Islet precursor cell (in vitro differentiated cells): Measurements from ENCODE around the gene SALL1.
A peak's percentile ranks its signal among the peaks of the same experiment; 100 is the strongest.

Experiments used
- DNase-seq: peaks from one replicate; pipeline ENCODE4 v3.0.0-alpha.2; 2018

The SALL1 gene

GRCh38 chr16:51150888-51151320 is at the start of gene SALL1:
SALL1 (minus strand) TSS chr16:51151270; CDS start chr16:51151241, 29 bp downstream.
- peak; percentile 62 for DNase-seq

GRCh38 chr16:51200793-51201192 is 49.7 kb upstream of the SALL1 start:
- no peak for DNase-seq

- no peak for DNase-seq
These were observed 47.1 kb upstream of the SALL1 start for GRCh38 chr16:51197953-51198748.

GRCh38 chr16:51193879-51194278 is 42.8 kb upstream of the SALL1 start:
- DNase-seq, result no peak

GRCh38 chr16:51184702-51185433 is 33.8 kb upstream of the SALL1 start:
- no peak for DNase-seq

- no peak for DNase-seq
These were observed 30.4 kb upstream of the SALL1 start for GRCh38 chr16:51181503-51181811.

GRCh38 chr16:51180719-51181502 is 29.8 kb upstream of the SALL1 start:
- DNase-seq, result no peak

GRCh38 chr16:51175081-51175480 is 24.0 kb upstream of the SALL1 start:
- no peak for DNase-seq

- no peak for DNase-seq
These were observed 21.3 kb upstream of the SALL1 start for GRCh38 chr16:51172368-51172767.

- no peak for DNase-seq
These were observed 17.7 kb upstream of the SALL1 start for GRCh38 chr16:51168755-51169154.

GRCh38 chr16:51167170-51167895 is 16.3 kb upstream of the SALL1 start:
- peak; percentile 83 for DNase-seq

GRCh38 chr16:51166541-51166940 is 15.5 kb upstream of the SALL1 start:
- no peak for DNase-seq

- DNase-seq, result peak; percentile 74
These were observed 15.0 kb upstream of the SALL1 start for GRCh38 chr16:51166091-51166490.

GRCh38 chr16:51165043-51165442 is 14.0 kb upstream of the SALL1 start:
- DNase-seq, result no peak

GRCh38 chr16:51164574-51164973 is 13.5 kb upstream of the SALL1 start:
- no peak for DNase-seq

- DNase-seq, result peak; percentile 92
These were observed 13.0 kb upstream of the SALL1 start for GRCh38 chr16:51163894-51164566.

GRCh38 chr16:51163366-51163765 is 12.3 kb upstream of the SALL1 start:
- DNase-seq, result peak; percentile 24

- DNase-seq, result peak; percentile 50
These were observed 10.5 kb upstream of the SALL1 start for GRCh38 chr16:51161440-51162195.

GRCh38 chr16:51159865-51160264 is 8.8 kb upstream of the SALL1 start:
- peak; percentile 23 for DNase-seq

- DNase-seq, result peak; percentile 14
These were observed 8.2 kb upstream of the SALL1 start for GRCh38 chr16:51159296-51159695.

GRCh38 chr16:51157698-51158097 is 6.6 kb upstream of the SALL1 start:
- peak; percentile 29 for DNase-seq
